ENCODE data around the gene ONECUT2.

DNA sequence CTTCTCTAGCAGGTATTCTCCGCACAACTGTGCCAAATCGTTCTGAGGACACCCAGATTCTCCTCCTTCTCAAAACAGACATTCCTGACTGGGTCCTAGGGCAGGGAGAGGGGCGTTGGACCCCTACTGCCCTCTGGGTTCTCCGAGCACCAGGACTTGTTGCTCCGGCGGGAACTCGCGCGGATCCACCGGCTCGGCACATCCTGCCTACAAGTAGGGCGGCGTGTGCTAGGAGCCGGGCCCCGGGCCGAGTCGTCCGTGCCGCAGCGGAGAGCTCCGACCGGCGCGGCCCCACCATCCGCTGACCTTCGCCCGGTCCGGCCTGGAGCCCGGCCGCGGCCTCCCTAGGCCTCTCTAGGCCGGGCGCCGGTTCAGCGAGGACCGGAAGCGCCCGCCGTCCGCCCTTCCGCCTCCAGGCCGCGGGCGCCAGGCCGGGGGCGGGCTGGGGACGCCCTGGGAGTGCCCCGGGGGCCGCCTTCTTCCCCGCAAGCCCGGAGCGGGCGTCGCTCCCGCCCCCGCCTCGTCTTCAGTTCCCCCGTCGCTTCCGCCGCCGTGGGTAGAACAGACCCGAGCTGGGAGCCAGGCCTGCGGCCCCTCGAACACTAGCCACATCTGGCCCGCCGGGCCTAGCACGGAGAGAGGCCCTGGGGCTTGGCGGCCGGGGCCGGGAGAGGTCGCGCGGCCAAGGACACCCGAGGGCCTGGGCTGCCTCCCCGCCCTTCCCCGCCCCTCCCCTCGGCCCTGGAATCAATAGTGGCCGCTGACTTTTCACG is 7.6 kb upstream of the ONECUT2 start:
- TF ChIP-seq EZH2 (IDR thresholded peaks at IDR 0.05; ENCODE audit: borderline replicate concordance, low read length): no peak
- TF ChIP-seq, protein P1, sequence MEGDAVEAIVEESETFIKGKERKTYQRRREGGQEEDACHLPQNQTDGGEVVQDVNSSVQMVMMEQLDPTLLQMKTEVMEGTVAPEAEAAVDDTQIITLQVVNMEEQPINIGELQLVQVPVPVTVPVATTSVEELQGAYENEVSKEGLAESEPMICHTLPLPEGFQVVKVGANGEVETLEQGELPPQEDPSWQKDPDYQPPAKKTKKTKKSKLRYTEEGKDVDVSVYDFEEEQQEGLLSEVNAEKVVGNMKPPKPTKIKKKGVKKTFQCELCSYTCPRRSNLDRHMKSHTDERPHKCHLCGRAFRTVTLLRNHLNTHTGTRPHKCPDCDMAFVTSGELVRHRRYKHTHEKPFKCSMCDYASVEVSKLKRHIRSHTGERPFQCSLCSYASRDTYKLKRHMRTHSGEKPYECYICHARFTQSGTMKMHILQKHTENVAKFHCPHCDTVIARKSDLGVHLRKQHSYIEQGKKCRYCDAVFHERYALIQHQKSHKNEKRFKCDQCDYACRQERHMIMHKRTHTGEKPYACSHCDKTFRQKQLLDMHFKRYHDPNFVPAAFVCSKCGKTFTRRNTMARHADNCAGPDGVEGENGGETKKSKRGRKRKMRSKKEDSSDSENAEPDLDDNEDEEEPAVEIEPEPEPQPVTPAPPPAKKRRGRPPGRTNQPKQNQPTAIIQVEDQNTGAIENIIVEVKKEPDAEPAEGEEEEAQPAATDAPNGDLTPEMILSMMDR (IDR thresholded peaks at IDR 0.05; ENCODE audit: low read length): no peak

All from OCI-LY1 (cell line).